DMS153 treated with DMSO at 0.1 percent for 48 hours (cell line): ENCODE results near the gene DEFB119.
"Not testable (repeated sequence)": the region's sequence is repeated elsewhere in the genome, so short reads cannot be mapped to it uniquely, and the experiment has no call there.

Experiments
- DNase-seq: peaks from one replicate; lab custom pipeline; 2025; ENCODE audit not compliant: unreplicated experiment; lab: John Stamatoyannopoulos, UW

Gene DEFB119

GRCh38 chr20:31390490-31390889 is at the start of gene DEFB119:
Gene DEFB119, minus strand, starts transcription at chr20:31390590. Its CDS starts 107 bp downstream, at chr20:31390483.
- no peak for DNase-seq

GRCh38 chr20:31430568-31431115 is 40.3 kb upstream of the DEFB119 start:
- DNase-seq = no peak

GRCh38 chr20:31427576-31427975 is 37.2 kb upstream of the DEFB119 start:
- not testable (repeated sequence) for DNase-seq

GRCh38 chr20:31426891-31427551 is 36.6 kb upstream of the DEFB119 start:
- not testable (repeated sequence) for DNase-seq

GRCh38 chr20:31425797-31426196 is 35.4 kb upstream of the DEFB119 start:
- DNase-seq = no peak

- no peak for DNase-seq
These were observed 27.9 kb upstream of the DEFB119 start for GRCh38 chr20:31418307-31418706.

- DNase-seq = no peak
These were observed 25.3 kb upstream of the DEFB119 start for GRCh38 chr20:31415653-31416052.

GRCh38 chr20:31414381-31414780 is 24.0 kb upstream of the DEFB119 start:
- no peak for DNase-seq

GRCh38 chr20:31410011-31410410 is 19.6 kb upstream of the DEFB119 start:
- DNase-seq = no peak

- DNase-seq = no peak
These were observed 15.7 kb upstream of the DEFB119 start, which contains the start of gene DEFB121 for GRCh38 chr20:31406115-31406514. Gene DEFB121, minus strand, starts transcription at chr20:31406215. Its CDS starts 63 bp downstream, at chr20:31406152.

GRCh38 chr20:31403886-31404285 is 13.5 kb upstream of the DEFB119 start:
- DNase-seq = no peak

GRCh38 chr20:31394900-31395299 is 4.5 kb upstream of the DEFB119 start:
- no peak for DNase-seq

- DNase-seq = no peak
These were observed 2.4 kb upstream of the DEFB119 start for GRCh38 chr20:31392836-31393235.

GRCh38 chr20:31374346-31374745 is 16.0 kb downstream of the DEFB119 start:
- no peak for DNase-seq

- no peak for DNase-seq
These were observed 22.1 kb downstream of the DEFB119 start, which contains the start of gene DEFB118 for GRCh38 chr20:31368301-31368700. Gene DEFB118, plus strand, starts transcription at chr20:31368601. Its CDS starts 50 bp downstream, at chr20:31368651.

GRCh38 chr20:31364272-31364671 is 26.1 kb downstream of the DEFB119 start:
- not testable (repeated sequence) for DNase-seq

GRCh38 chr20:31363295-31363694 is 27.1 kb downstream of the DEFB119 start:
- DNase-seq = no peak

- no peak for DNase-seq
These were observed 34.4 kb downstream of the DEFB119 start for GRCh38 chr20:31355981-31356380.

GRCh38 chr20:31341470-31341869 is 48.9 kb downstream of the DEFB119 start:
- DNase-seq = no peak

- DNase-seq = no peak
These were observed 59.5 kb downstream of the DEFB119 start for GRCh38 chr20:31330893-31331292.
